Hepatocyte (in vitro differentiated cells): Measurements from ENCODE around the gene PCDH9. TPM values are rescaled to one million over a fixed set of nuclear protein-coding genes. Genes with fewer than 3 reads are reported as not detected.

Source experiments
- DNase-seq: peaks from one replicate; pipeline ENCODE4 v3.0.0-alpha.2; 2016; ENCODE audit warnings: low spot score
- H2AFZ ChIP-seq: fragments of 200-600 bp; sonication (generic); 2 replicates; pipeline ENCODE4 v1.6.0; 2016; ENCODE audit warnings: antibody characterized with exemption, mild to moderate bottlenecking
- H3K27ac ChIP-seq: fragments of 200-600 bp; sonication (generic); 2 replicates; pipeline ENCODE4 v1.5.1; 2016; ENCODE audit warnings: mild to moderate bottlenecking
- H3K27me3 ChIP-seq: fragments of 200-600 bp; sonication (generic); 2 replicates; pipeline ENCODE4 v1.6.1; 2016
- H3K36me3 ChIP-seq: fragments of 200-600 bp; sonication (generic); replicated peaks from 2 replicates; pipeline ENCODE4 v1.5.1; 2016; ENCODE audit warnings: low read depth; ENCODE audit not compliant: insufficient read depth
- H3K4me1 ChIP-seq: fragments of 200-600 bp; sonication (generic); 2 replicates; pipeline ENCODE4 v1.5.1; 2016; ENCODE audit warnings: mild to moderate bottlenecking, moderate library complexity; ENCODE audit not compliant: insufficient read depth
- H3K4me2 ChIP-seq: fragments of 200-600 bp; sonication (generic); 2 replicates; pipeline ENCODE4 v1.6.0; 2016
- H3K4me3 ChIP-seq: fragments of 200-600 bp; sonication (generic); 2 replicates; pipeline ENCODE4 v1.5.1; 2016; ENCODE audit warnings: mild to moderate bottlenecking
- H3K79me2 ChIP-seq: fragments of 200-600 bp; sonication (generic); 2 replicates; pipeline ENCODE4 v1.6.0; 2017; ENCODE audit warnings: mild to moderate bottlenecking
- H3K9me2 ChIP-seq: fragments of 200-600 bp; sonication (generic); replicated peaks from 2 replicates; pipeline ENCODE4 v1.6.0; 2017; ENCODE audit warnings: mild to moderate bottlenecking; ENCODE audit not compliant: insufficient read depth
- H3K9me3 ChIP-seq: fragments of 200-600 bp; sonication (generic); 2 replicates; pipeline ENCODE4 v1.5.1; 2016; ENCODE audit warnings: low read depth, mild to moderate bottlenecking
- H4K20me1 ChIP-seq: fragments of 200-600 bp; sonication (generic); 2 replicates; pipeline ENCODE4 v1.6.0; 2016; ENCODE audit warnings: mild to moderate bottlenecking; ENCODE audit not compliant: insufficient read depth, poor library complexity, severe bottlenecking
- CTCF ChIP-seq: fragments of 200-600 bp; sonication (generic); IDR thresholded peaks from 2 replicates; pipeline ENCODE4 v1.5.1; 2016; ENCODE audit warnings: antibody characterized with exemption, mild to moderate bottlenecking; ENCODE audit not compliant: poor library complexity
- EZH2 ChIP-seq: fragments of 200-600 bp; sonication (generic); IDR thresholded peaks from 2 replicates; pipeline ENCODE4 v1.6.1; 2016; ENCODE audit warnings: antibody characterized with exemption, mild to moderate bottlenecking, borderline replicate concordance
- EZH2phosphoT487 ChIP-seq: fragments of 200-600 bp; sonication (generic); IDR thresholded peaks from one replicate; pipeline ENCODE4 v1.6.1; 2018; ENCODE audit warnings: antibody characterized with exemption, mild to moderate bottlenecking, low read depth, moderate library complexity; ENCODE audit not compliant: unreplicated experiment, severe bottlenecking
- WGBS: methylation state at CpG from one replicate; pipeline ENCODE4 v1.1.6; 2016; ENCODE audit warnings: low lambda C conversion rate; ENCODE audit errors: missing lambda C conversion rate; 5-methylcytosine and 5-hydroxymethylcytosine counted together
- polyA plus RNA-seq: library from polyadenylated mRNA; unstranded; fragments of >200 nt; fragmentation: Nextera tagmentation; extraction: Ambion mirVana; gene quantifications from 2 replicates; pipeline ENCODE4 v1.2.1, GENCODE V29; 2016
- total RNA-seq: library from RNA; depleted of rRNA; stranded (reverse); fragments of >200 nt; gene quantifications from 2 replicates; pipeline ENCODE4 v1.2.3, GENCODE V29; 2014

The PCDH9 gene
- total and polyA plus RNA-seq, 2 experiments from 2014 or later = 6.9 to 15.0 TPM

DNA sequence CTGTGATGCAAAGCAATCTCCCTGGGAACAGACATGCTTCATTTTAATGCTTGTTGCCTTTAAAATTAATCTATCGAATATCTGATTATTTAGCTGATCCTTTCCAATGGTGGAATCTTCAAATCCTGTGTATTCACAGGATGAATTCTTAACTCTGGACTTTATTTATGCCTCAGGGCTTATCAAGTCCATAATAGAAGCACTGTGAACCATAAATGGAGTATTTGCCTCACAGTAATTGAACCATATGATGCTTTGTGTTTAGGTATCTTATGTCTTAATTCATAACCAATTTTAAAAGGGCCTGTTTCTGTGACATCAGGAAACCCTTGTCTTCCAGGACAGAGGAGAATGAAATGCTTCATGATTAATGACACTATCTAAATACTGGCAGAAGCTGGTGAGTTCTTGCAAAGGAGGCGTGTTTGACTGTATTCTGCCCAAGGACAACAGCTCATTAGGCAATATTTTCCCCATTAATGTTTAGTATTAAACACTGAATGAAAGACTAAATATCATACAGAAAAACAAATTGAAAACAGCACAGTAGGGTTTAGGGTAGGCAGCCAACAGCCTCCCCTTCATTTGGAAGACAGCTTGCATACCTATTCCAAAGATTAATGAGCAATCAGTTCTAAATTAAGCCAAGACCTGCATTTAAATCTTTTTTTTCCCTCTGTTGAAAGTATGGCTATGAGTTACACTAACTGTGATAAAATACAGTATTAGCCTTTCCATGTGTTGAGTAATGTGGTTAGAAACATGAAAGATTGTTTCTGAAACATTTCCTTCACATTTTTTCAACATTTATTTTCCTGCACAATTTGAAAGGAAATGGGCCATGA, 709.4 kb downstream of the PCDH9 start:
- no peaks in the 10 kb centered on the region for H3K79me2 ChIP-seq
- no peak for TF ChIP-seq EZH2phosphoT487
- no peak for TF ChIP-seq CTCF
- no peak overlapping the region for H3K4me3 ChIP-seq
- 64% methylated on average over 2 of the region's 2 CpGs for WGBS
- no peak for DNase-seq
- no peak overlapping the region for H3K4me2 ChIP-seq
- H3K9me2 ChIP-seq = no peaks in the 10 kb centered on the region
- H3K27me3 ChIP-seq = no peaks in the 10 kb centered on the region
- H3K27ac ChIP-seq = no peak overlapping the region
- H2AFZ ChIP-seq = no peak overlapping the region
- no peaks in the 10 kb centered on the region for H3K36me3 ChIP-seq
- H4K20me1 ChIP-seq = no peaks in the 10 kb centered on the region
- no peaks in the 10 kb centered on the region for H3K4me1 ChIP-seq
- no peaks in the 10 kb centered on the region for H3K9me3 ChIP-seq

- H3K27ac ChIP-seq = no peak overlapping the region
- no peaks in the 10 kb centered on the region for H3K9me3 ChIP-seq
- TF ChIP-seq EZH2phosphoT487 (no peak), CTCF (no peak), EZH2 (no peak)
- no peak overlapping the region for H3K4me3 ChIP-seq
- no peaks in the 10 kb centered on the region for H3K36me3 ChIP-seq
- H3K4me1 ChIP-seq = no peaks in the 10 kb centered on the region
- H4K20me1 ChIP-seq = no peaks in the 10 kb centered on the region
- no peaks in the 10 kb centered on the region for H3K27me3 ChIP-seq
- H3K79me2 ChIP-seq = no peaks in the 10 kb centered on the region
- WGBS = 70% methylated on average over 4 of the region's 4 CpGs
- H3K9me2 ChIP-seq = no peaks in the 10 kb centered on the region
- no peak overlapping the region for H3K4me2 ChIP-seq
- no peak for DNase-seq
- H2AFZ ChIP-seq = no peak overlapping the region
Observed at GRCh38 chr13:66519259-66519658, 710.9 kb downstream of the PCDH9 start.

DNA sequence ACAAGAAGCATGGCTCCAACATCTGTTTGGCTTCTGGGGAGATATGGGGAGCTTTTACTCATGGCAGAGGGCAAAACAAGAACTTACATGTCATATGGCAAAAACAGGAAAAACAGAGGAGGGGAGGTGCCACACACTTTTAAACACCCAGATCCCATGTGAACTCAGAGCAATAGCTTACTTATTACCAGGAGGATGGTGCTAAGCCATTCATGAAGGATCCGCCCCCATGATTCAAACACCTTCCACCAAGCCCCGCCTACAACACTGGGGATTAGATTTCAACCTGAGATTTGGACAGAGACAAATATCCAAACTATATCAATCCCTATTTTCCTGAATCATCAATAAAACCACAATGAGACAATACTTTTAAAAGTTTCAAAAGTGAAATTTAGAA, 712.1 kb downstream of the PCDH9 start:
- Histone ChIP-seq H3K27ac (no peak overlapping the region), H3K4me3 (no peak overlapping the region), H3K4me2 (no peak overlapping the region), H3K36me3 (no peaks in the 10 kb centered on the region), H3K9me2 (no peaks in the 10 kb centered on the region), H3K4me1 (no peaks in the 10 kb centered on the region), H2AFZ (no peak overlapping the region), H4K20me1 (no peaks in the 10 kb centered on the region), H3K27me3 (no peaks in the 10 kb centered on the region), H3K9me3 (no peaks in the 10 kb centered on the region), H3K79me2 (no peaks in the 10 kb centered on the region)
- no peak for TF ChIP-seq CTCF
- TF ChIP-seq EZH2 = no peak
- TF ChIP-seq EZH2phosphoT487 = no peak
- DNase-seq = no peak
- 100% methylated on average over 2 of the region's 2 CpGs for WGBS
